IMR-90 (cell line): Measurements from ENCODE around the gene TREH.

Source experiments
- CTCF ChIP-seq: conservative IDR thresholded peaks from 2 replicates; pipeline ENCODE4 v1.5.1; 2012; ENCODE audit warnings: mild to moderate bottlenecking, low read depth, low read length, improper control_type of control experiment
- ELK1 ChIP-seq: fragments of 150-350 bp; IDR thresholded peaks from 2 replicates; pipeline ENCODE4 v1.6.1; 2016; ENCODE audit warnings: low read depth, mild to moderate bottlenecking, low read length, moderate library complexity, borderline replicate concordance
- POLR2A ChIP-seq: IDR thresholded peaks from 2 replicates; pipeline ENCODE4 v1.6.1; 2012; ENCODE audit warnings: mild to moderate bottlenecking, low read depth, low read length

- TF ChIP-seq CTCF (no peak), POLR2A (no peak), ELK1 (no peak)
Observed at GRCh38 chr11:118644496-118644895, 35.0 kb downstream of the TREH start.
